K562 (cell line): ENCODE results near the gene PDZRN3. TPM values are rescaled to one million over a fixed set of nuclear protein-coding genes. Genes with fewer than 3 reads are reported as not detected.

Experiments
- ATAC-seq: fragments of 200-7000 bp; cut with Tn5 transposase; 3 replicates; pipeline ENCODE4 v1.9.1; 2020; ENCODE audit warnings: moderate library complexity
- BruUV-seq: library from RNA; stranded (reverse); fragments of 400-500 nt; replicated peaks from 2 replicates; lab custom pipeline; 2021; lab: Mats Ljungman, UMichigan
- CTCF ChIA-PET: fragments of 300-600 bp; formaldehyde crosslinking; extraction: SDS; loops from one replicate; lab custom pipeline; 2021; ENCODE audit warnings: low intra/inter-chr PET ratio; lab: Yijun Ruan, JAX
- POLR2A ChIA-PET: fragments of 300-600, 350-650 bp; sonication (Branson Sonifier 250); formaldehyde crosslinking; extraction: SDS; loops from one replicate; lab custom pipeline; 2021; ENCODE audit warnings: antibody characterized with exemption, inconsistent platforms; lab: Yijun Ruan, JAX
- DNase-seq, 4 experiments: peaks; one replicate each; pipeline versions ENCODE4 v3.0.0 to v3.0.0-alpha.2; 2011 to 2018; ENCODE audit warnings: low spot score in 3 of 4, mixed read lengths in 3 of 4; ENCODE audit errors: extremely low read depth in 1 of 4
- FAIRE-seq: peaks from 2 replicates; lab custom pipeline; 2011; peaks lifted over from hg19 to GRCh38; lab: Jason Lieb, UNC
- H2AFZ ChIP-seq: 2 replicates; pipeline ENCODE4 v1.6.0; 2011; ENCODE audit warnings: low read depth, low read length, control low read depth, inconsistent platforms
- H3K27ac ChIP-seq: fragments of 200-600 bp; 3 replicates; pipeline ENCODE4 v1.8.0; 2011; ENCODE audit warnings: low read depth, mild to moderate bottlenecking, control low read depth, inconsistent platforms, low read length, moderate library complexity, mixed read lengths; ENCODE audit errors: extremely low read depth
- H3K27me3 ChIP-seq, 2 experiments: fragments of 300-600 bp in 1 of 2; 2 replicates in 1 of 2; 3 replicates in 1 of 2; pipeline versions ENCODE4 v1.6.0 to v1.8.0; 2011; ENCODE audit warnings: inconsistent platforms in 2 of 2, low read length in 2 of 2, mild to moderate bottlenecking in 1 of 2, mixed read lengths in 1 of 2, moderate library complexity in 1 of 2; ENCODE audit not compliant: control insufficient read depth in 2 of 2, insufficient read depth in 2 of 2
- H3K36me3 ChIP-seq: fragments of 300-600 bp; 3 replicates; pipeline ENCODE4 v1.8.0; 2011; ENCODE audit warnings: mild to moderate bottlenecking, low read length, inconsistent platforms; ENCODE audit not compliant: control insufficient read depth, insufficient read depth
- H3K4me1 ChIP-seq, 2 experiments: fragments of 200-600 bp in 1 of 2; replicated peaks in 1 of 2; 2 replicates in 1 of 2; 3 replicates in 1 of 2; pipeline versions ENCODE4 v1.5.1 to v1.8.0; 2011; ENCODE audit warnings: inconsistent platforms in 2 of 2, low read length in 2 of 2, mild to moderate bottlenecking in 1 of 2, mixed read lengths in 1 of 2, moderate library complexity in 1 of 2; ENCODE audit not compliant: control insufficient read depth in 2 of 2, insufficient read depth in 2 of 2
- H3K4me2 ChIP-seq: 2 replicates; pipeline ENCODE4 v1.6.1; 2011; ENCODE audit warnings: low read length, control low read depth, inconsistent platforms, mixed read lengths; ENCODE audit not compliant: insufficient read depth
- H3K4me3 ChIP-seq: fragments of 200-600 bp; sonication (generic), shearing (Covaris generic); 2 replicates; pipeline ENCODE4 v1.5.1; 2016; ENCODE audit warnings: control low read depth, inconsistent platforms
- H3K79me2 ChIP-seq: fragments of 200-600 bp; 3 replicates; pipeline ENCODE4 v1.8.0; 2011; ENCODE audit warnings: low read length, inconsistent platforms; ENCODE audit not compliant: control insufficient read depth, insufficient read depth
- H3K9ac ChIP-seq, 2 experiments: 2 replicates each; pipeline versions ENCODE4 v1.6.0 to v1.6.1; 2011; ENCODE audit warnings: low read depth in 2 of 2, low read length in 2 of 2, control low read depth in 1 of 2, inconsistent platforms in 1 of 2, mild to moderate bottlenecking in 1 of 2, mixed read lengths in 1 of 2; ENCODE audit not compliant: insufficient read depth in 1 of 2
- H3K9me1 ChIP-seq: one replicate; pipeline ENCODE4 v1.6.0; 2011; ENCODE audit warnings: inconsistent platforms, mild to moderate bottlenecking, low read length, moderate library complexity; ENCODE audit not compliant: control insufficient read depth, insufficient read depth
- H3K9me3 ChIP-seq: replicated peaks from 2 replicates; pipeline ENCODE4 v1.5.1; 2011; ENCODE audit warnings: low read depth, low read length, inconsistent platforms; ENCODE audit not compliant: control insufficient read depth, insufficient read depth
- H4K20me1 ChIP-seq: replicated peaks from 2 replicates; pipeline ENCODE4 v1.6.1; 2011; ENCODE audit warnings: low read length, inconsistent platforms, mixed read lengths; ENCODE audit not compliant: control insufficient read depth, insufficient read depth
- ATF4 ChIP-seq: fragments of 450-650 bp; formaldehyde crosslinking; IDR thresholded peaks from 2 replicates; pipeline ENCODE4 v1.4.0; 2022; ENCODE audit warnings: mild to moderate bottlenecking, moderate library complexity
- CBFA2T3 ChIP-seq: fragments of 450-650 bp; IDR thresholded peaks from 2 replicates; pipeline ENCODE4 v1.6.1; 2017
- CBX1 ChIP-seq: sonication (generic); IDR thresholded peaks from 2 replicates; pipeline ENCODE4 v1.6.1; 2016; ENCODE audit warnings: antibody characterized with exemption, low read depth, mild to moderate bottlenecking
- COPS2 ChIP-seq: fragments of 450-650 bp; conservative IDR thresholded peaks from 2 replicates; pipeline ENCODE4 v1.6.1; 2016; ENCODE audit warnings: mild to moderate bottlenecking, moderate library complexity
- JUN ChIP-seq, 2 experiments: sonication (generic) in 1 of 2; formaldehyde crosslinking in 1 of 2; IDR thresholded peaks; 2 replicates each; pipeline versions ENCODE4 v1.6.1 to v1.8.0; 2012 to 2022; ENCODE audit warnings: borderline replicate concordance in 2 of 2, mild to moderate bottlenecking in 2 of 2, improper control_type of control experiment in 1 of 2, low read depth in 1 of 2, low read length in 1 of 2, missing genetic modification reagents in 1 of 2
- KDM4B ChIP-seq, 2 experiments: fragments of 450-650 bp in 1 of 2; sonication (generic) in 1 of 2; IDR thresholded peaks; 2 replicates each; pipeline ENCODE4 v1.6.1; 2016 to 2017; ENCODE audit warnings: borderline replicate concordance in 2 of 2, antibody characterized with exemption in 1 of 2, low read depth in 1 of 2, mild to moderate bottlenecking in 1 of 2
- PRMT5 ChIP-seq: sonication (generic); formaldehyde crosslinking; IDR thresholded peaks from 2 replicates; pipeline ENCODE4 v1.5.0; 2020; ENCODE audit warnings: missing genetic modification reagents
- RREB1 ChIP-seq: fragments of 250-450 bp; sonication (Bioruptor Pico); IDR thresholded peaks from 2 replicates; pipeline ENCODE4 v1.4.0; 2020
- TAF7 ChIP-seq: fragments of 450-650 bp; IDR thresholded peaks from 2 replicates; pipeline ENCODE4 v1.6.1; 2016; ENCODE audit warnings: missing genetic modification characterization, missing compliant biosample characterization
- TFAM ChIP-seq: fragments of 250-450 bp; sonication (Bioruptor Pico); conservative IDR thresholded peaks from 2 replicates; pipeline ENCODE4 v1.5.0; 2021; ENCODE audit warnings: mild to moderate bottlenecking, moderate library complexity
- ZFPM2 ChIP-seq: fragments of 250-450 bp; sonication (Bioruptor Pico); IDR thresholded peaks from 2 replicates; pipeline ENCODE4 v1.5.1; 2022; ENCODE audit warnings: mild to moderate bottlenecking
- ZNF398 ChIP-seq: fragments of 250-450 bp; sonication (Bioruptor Pico); IDR thresholded peaks from 2 replicates; pipeline ENCODE4 v1.8.0; 2021; ENCODE audit warnings: moderate library complexity, mild to moderate bottlenecking, inconsistent platforms
- ZNF436 ChIP-seq: fragments of 250-450, 450-650 bp; sonication (Bioruptor Pico); formaldehyde crosslinking; IDR thresholded peaks from 2 replicates; pipeline ENCODE4 v1.7.0; 2020; ENCODE audit warnings: mild to moderate bottlenecking
- ZNF668 ChIP-seq: fragments of 250-450 bp; sonication (Bioruptor Pico); IDR thresholded peaks from 2 replicates; pipeline ENCODE4 v1.8.0; 2022; ENCODE audit warnings: mild to moderate bottlenecking, inconsistent platforms
- WGBS: fragments of 100-300 bp; shearing (Covaris generic); methylation state at CpG from one replicate; pipeline ENCODE4 v1.1.6; 2016; ENCODE audit warnings: low coverage, mixed read lengths; ENCODE audit not compliant: insufficient coverage; ENCODE audit errors: missing lambda C conversion rate; 5-methylcytosine and 5-hydroxymethylcytosine counted together
- in situ Hi-C: fragments of 300-500 bp; cut with MboI; formaldehyde crosslinking; loops from 4 replicates; pipeline ENCODE4 v1.15.0; 2018; ENCODE audit warnings: inconsistent platforms, mixed read lengths
- intact Hi-C: fragments of 100-400 bp; cut with micrococcal nuclease; formaldehyde crosslinking; loops from 2 replicates; pipeline ENCODE4 v1.14.2; 2022
- polyA plus RNA-seq, 8 experiments: library from polyadenylated mRNA; depleted of rRNA in 4 of 8; stranded (reverse) in 5 of 8; unstranded in 3 of 8; fragments of >200 nt; fragmentation: Nextera tagmentation in 2 of 8; fragmentation: Illumina TruSeq in 1 of 8; extraction: Ambion mirVana in 2 of 8; extraction: Trizol in 1 of 8; gene quantifications; 2 replicates each; pipeline versions ENCODE4 v1.2.1 to v1.2.3, GENCODE V29; 2011 to 2014; ENCODE audit warnings: inconsistent platforms in 1 of 8, missing spikeins in 1 of 8
- total RNA-seq, 7 experiments: library from RNA; depleted of rRNA in 6 of 7; stranded (reverse); fragments of >200 nt in 6 of 7; fragmentation: Illumina TruSeq in 2 of 7; extraction: Trizol in 2 of 7; gene quantifications; 2 replicates each; pipeline versions ENCODE4 v1.2.1 to v1.2.3, GENCODE V29; 2011 to 2021; ENCODE audit warnings: low replicate concordance in 1 of 7

Gene PDZRN3
- total and polyA plus RNA-seq, 9 of the 15 experiments (the other 6 are each of a cell fraction or from before 2014, with no cell fraction given), result 0.16 TPM; not detected in 8

- POLR2A ChIA-PET, result no interaction called here
- no peak for DNase-seq
- intact Hi-C loops (no loop called here), in situ Hi-C loops (no loop called here)
- no peaks in the 10 kb centered on the region for H3K4me1 ChIP-seq
- H3K4me2 ChIP-seq, result no peak overlapping the region
- WGBS, result 0% methylated on average over 2 of the region's 2 CpGs
- no peak overlapping the region for H3K27ac ChIP-seq
- CTCF ChIA-PET, result no interaction called here
- H3K79me2 ChIP-seq, result no peaks in the 10 kb centered on the region
- BruUV-seq, result no TSS peak
- FAIRE-seq, result no peak
- no peaks in the 10 kb centered on the region for H3K9me1 ChIP-seq
- no peaks in the 10 kb centered on the region for H3K9me3 ChIP-seq
- H3K36me3 ChIP-seq, result no peaks in the 10 kb centered on the region
- H3K4me3 ChIP-seq, result no peak overlapping the region
- no peak for TF ChIP-seq ZNF436
- TF ChIP-seq ZNF398, result no peak
- TF ChIP-seq COPS2, result no peak
- TF ChIP-seq TAF7 (tag), result no peak
- TF ChIP-seq RREB1, result no peak
- no peak for TF ChIP-seq JUN (IDR thresholded peaks at IDR 0.05; ENCODE audit: borderline replicate concordance, low read depth, low read length)
- TF ChIP-seq JUN (CRISPR knock-in tag; IDR thresholded peaks at IDR 0.05; ENCODE audit: borderline replicate concordance), result no peak
- no peak for TF ChIP-seq ZNF668
- TF ChIP-seq KDM4B (IDR thresholded peaks at IDR 0.05; ENCODE audit: borderline replicate concordance in 2 of 2, low read depth in 1 of 2), result no peak
- TF ChIP-seq ZFPM2 (CRISPR knock-in tag), result no peak
- TF ChIP-seq CBX1, result no peak
- no peak for TF ChIP-seq CBFA2T3
- no peak for TF ChIP-seq PRMT5 (CRISPR knock-in tag)
- TF ChIP-seq ATF4, result no peak
- TF ChIP-seq TFAM (CRISPR knock-in tag), result no peak
- no peaks in the 10 kb centered on the region for H3K27me3 ChIP-seq
- H3K9ac ChIP-seq, result no peak overlapping the region
- no peak overlapping the region for H2AFZ ChIP-seq
- ATAC-seq, result no peak
- H4K20me1 ChIP-seq, result no peaks in the 10 kb centered on the region
Measured at GRCh38 chr3:73538486-73538885, 86.3 kb downstream of the PDZRN3 start.
